H1 (cell line): ENCODE measurements around the gene CCDC33. TPM values are rescaled to one million over a fixed set of nuclear protein-coding genes. Genes with fewer than 3 reads are reported as not detected.

Source experiments
- CTCF ChIA-PET: fragments of 300-600 bp; sonication (Branson Sonifier 250); formaldehyde crosslinking; loops from one replicate; lab custom pipeline; 2021; ENCODE audit not compliant: partially characterized antibody; lab: Charles Lee
- POLR2A ChIA-PET: fragments of 300-600 bp; sonication (Branson Sonifier 250); formaldehyde crosslinking; loops from one replicate; lab custom pipeline; 2021; ENCODE audit warnings: inconsistent platforms; ENCODE audit not compliant: partially characterized antibody; lab: Charles Lee
- DNase-seq, 2 experiments: peaks; one replicate each; pipeline versions ENCODE4 v3.0.0 to v3.0.0-alpha.2; 2010 to 2022; ENCODE audit warnings: low spot score in 2 of 2, low read depth in 1 of 2, mixed read lengths in 1 of 2
- FAIRE-seq: peaks from 2 replicates; lab custom pipeline; 2011; peaks lifted over from hg19 to GRCh38; lab: Jason Lieb, UNC
- H2AFZ ChIP-seq: 2 replicates; pipeline ENCODE4 v1.8.1; 2012; ENCODE audit warnings: low read length, inconsistent platforms
- H2AK5ac ChIP-seq: 2 replicates; pipeline ENCODE4 v1.6.1; 2013; ENCODE audit warnings: low read depth, low read length
- H2BK120ac ChIP-seq: replicated peaks from 2 replicates; pipeline ENCODE3; 2013; ENCODE audit warnings: low read depth, low read length, inconsistent platforms
- H2BK12ac ChIP-seq: 2 replicates; pipeline ENCODE4 v1.6.1; 2013; ENCODE audit warnings: low read depth, low read length
- H2BK15ac ChIP-seq: 2 replicates; pipeline ENCODE4 v1.6.1; 2013; ENCODE audit warnings: low read length
- H2BK20ac ChIP-seq: 2 replicates; pipeline ENCODE4 v1.6.1; 2013; ENCODE audit warnings: low read length
- H2BK5ac ChIP-seq: 2 replicates; pipeline ENCODE4 v1.6.1; 2013; ENCODE audit warnings: low read depth, low read length
- H3K14ac ChIP-seq: 2 replicates; pipeline ENCODE4 v1.6.1; 2013; ENCODE audit warnings: inconsistent platforms; ENCODE audit not compliant: insufficient read length
- H3K18ac ChIP-seq: 2 replicates; pipeline ENCODE4 v1.6.1; 2013; ENCODE audit warnings: low read length; ENCODE audit errors: extremely low read depth
- H3K23ac ChIP-seq: 2 replicates; pipeline ENCODE4 v1.6.1; 2013; ENCODE audit warnings: inconsistent platforms; ENCODE audit not compliant: insufficient read length
- H3K23me2 ChIP-seq: 2 replicates; pipeline ENCODE4 v1.6.1; 2013; ENCODE audit warnings: low read depth, low read length
- H3K27ac ChIP-seq: 2 replicates; pipeline ENCODE4 v1.6.1; 2011; ENCODE audit warnings: low read depth, low read length, inconsistent platforms
- H3K27me3 ChIP-seq, 4 experiments: replicated peaks in 1 of 4; 1 replicate in 1 of 4; 2 replicates in 3 of 4; pipeline versions ENCODE4 v1.6.1 to v1.8.1; 2011 to 2013; ENCODE audit warnings: low read length in 3 of 4, mild to moderate bottlenecking in 3 of 4, inconsistent platforms in 2 of 4, mixed read lengths in 2 of 4, moderate library complexity in 1 of 4; ENCODE audit not compliant: control insufficient read depth in 3 of 4, insufficient read depth in 3 of 4; ENCODE audit errors: extremely low read depth in 1 of 4
- H3K36me3 ChIP-seq, 4 experiments: 2 replicates each; pipeline versions ENCODE4 v1.6.1 to v1.8.1; 2011 to 2013; ENCODE audit warnings: mild to moderate bottlenecking in 4 of 4, low read length in 3 of 4, moderate library complexity in 2 of 4, control low read depth in 1 of 4, inconsistent platforms in 1 of 4; ENCODE audit not compliant: insufficient read depth in 4 of 4, control insufficient read depth in 2 of 4
- H3K4ac ChIP-seq: replicated peaks from 2 replicates; pipeline ENCODE3; 2013; ENCODE audit warnings: low read length, low read depth, mixed read lengths, inconsistent platforms; ENCODE audit not compliant: insufficient read length
- H3K4me1 ChIP-seq, 4 experiments: replicated peaks in 1 of 4; 1 replicate in 1 of 4; 2 replicates in 3 of 4; pipeline versions ENCODE4 v1.6.1 to v1.8.1; 2011 to 2013; ENCODE audit warnings: low read length in 3 of 4, inconsistent platforms in 2 of 4, mixed read lengths in 1 of 4; ENCODE audit not compliant: insufficient read depth in 4 of 4, control insufficient read depth in 3 of 4
- H3K4me2 ChIP-seq, 2 experiments: 2 replicates each; pipeline versions ENCODE4 v1.6.1 to v1.8.1; 2011 to 2013; ENCODE audit warnings: low read depth in 2 of 2, low read length in 2 of 2, control low read depth in 1 of 2, inconsistent platforms in 1 of 2, mild to moderate bottlenecking in 1 of 2; ENCODE audit not compliant: insufficient read depth in 1 of 2
- H3K4me3 ChIP-seq, 4 experiments: fragments of 200-600, 300-600 bp in 1 of 4; sonication (generic), shearing (Covaris generic), sonication (Bioruptor Twin) in 1 of 4; 2 replicates each; pipeline versions ENCODE4 v1.5.1 to v1.8.1; 2011 to 2016; ENCODE audit warnings: low read length in 4 of 4, low read depth in 3 of 4, control low read depth in 2 of 4, inconsistent platforms in 2 of 4, mild to moderate bottlenecking in 2 of 4, mixed read lengths in 1 of 4, moderate library complexity in 1 of 4; ENCODE audit not compliant: insufficient read depth in 2 of 4; ENCODE audit errors: extremely low read depth in 1 of 4
- H3K56ac ChIP-seq: replicated peaks from 2 replicates; pipeline ENCODE3; 2013; ENCODE audit warnings: low read depth, mild to moderate bottlenecking, mixed read lengths, low read length, inconsistent platforms; ENCODE audit not compliant: insufficient read length
- H3K79me1 ChIP-seq: 2 replicates; pipeline ENCODE4 v1.6.1; 2013; ENCODE audit warnings: low read depth, low read length, control low read depth
- H3K79me2 ChIP-seq, 2 experiments: 2 replicates each; pipeline versions ENCODE4 v1.6.1 to v1.8.1; 2012 to 2013; ENCODE audit warnings: low read length in 2 of 2, mild to moderate bottlenecking in 2 of 2, inconsistent platforms in 1 of 2; ENCODE audit not compliant: insufficient read depth in 2 of 2, control insufficient read depth in 1 of 2
- H3K9ac ChIP-seq, 4 experiments: replicated peaks in 1 of 4; 1 replicate in 1 of 4; 2 replicates in 3 of 4; pipeline versions ENCODE4 v1.6.1 to v1.8.1; 2011 to 2013; ENCODE audit warnings: low read depth in 3 of 4, low read length in 3 of 4, control low read depth in 2 of 4, mild to moderate bottlenecking in 2 of 4, moderate library complexity in 2 of 4, inconsistent platforms in 1 of 4; ENCODE audit errors: extremely low read depth in 1 of 4
- H3K9me3 ChIP-seq, 2 experiments: 2 replicates each; pipeline versions ENCODE4 v1.6.1 to v1.8.1; 2012 to 2013; ENCODE audit warnings: mild to moderate bottlenecking in 2 of 2, moderate library complexity in 2 of 2, control low read depth in 1 of 2, inconsistent platforms in 1 of 2, low read depth in 1 of 2, low read length in 1 of 2, mixed read lengths in 1 of 2; ENCODE audit not compliant: insufficient read depth in 2 of 2
- H4K20me1 ChIP-seq, 2 experiments: replicated peaks in 1 of 2; 2 replicates each; pipeline versions ENCODE3 to v1.8.1; 2011 to 2013; ENCODE audit warnings: inconsistent platforms in 2 of 2, low read length in 2 of 2, mild to moderate bottlenecking in 1 of 2; ENCODE audit not compliant: insufficient read depth in 2 of 2, control insufficient read depth in 1 of 2
- H4K5ac ChIP-seq: 2 replicates; pipeline ENCODE4 v1.6.1; 2013; ENCODE audit warnings: low read length, low read depth, mixed read lengths, inconsistent platforms; ENCODE audit not compliant: insufficient read length
- H4K8ac ChIP-seq: 2 replicates; pipeline ENCODE4 v1.8.0; 2013; ENCODE audit warnings: mild to moderate bottlenecking, moderate library complexity, low read length, inconsistent platforms; ENCODE audit not compliant: insufficient read depth; ENCODE audit errors: extremely low read depth
- H4K91ac ChIP-seq: replicated peaks from 2 replicates; pipeline ENCODE3; 2013; ENCODE audit warnings: low read length, mixed read lengths, inconsistent platforms; ENCODE audit not compliant: insufficient read length
- BCL11A ChIP-seq, 2 experiments: IDR thresholded peaks; one replicate each; pipeline ENCODE4 v1.6.1; 2011; ENCODE audit warnings: low read depth in 2 of 2, low read length in 2 of 2, mild to moderate bottlenecking in 2 of 2
- HDAC6 ChIP-seq: IDR thresholded peaks from one replicate; pipeline ENCODE4 v1.7.1; 2012; ENCODE audit warnings: low read depth, mild to moderate bottlenecking, inconsistent platforms, low read length, moderate library complexity
- NRF1 ChIP-seq: IDR thresholded peaks from 2 replicates; pipeline ENCODE4 v1.6.1; 2011; ENCODE audit warnings: mild to moderate bottlenecking, low read depth, low read length, improper control_type of control experiment
- POU5F1 ChIP-seq: IDR thresholded peaks from 2 replicates; pipeline ENCODE4 v1.6.1; 2011; ENCODE audit warnings: low read depth, mild to moderate bottlenecking, low read length, moderate library complexity
- RAD21 ChIP-seq, 2 experiments: IDR thresholded peaks in 1 of 2; conservative IDR thresholded peaks in 1 of 2; 2 replicates each; pipeline ENCODE4 v1.6.1; 2011; ENCODE audit warnings: low read depth in 2 of 2, low read length in 2 of 2, improper control_type of control experiment in 1 of 2, inconsistent platforms in 1 of 2, mild to moderate bottlenecking in 1 of 2, moderate library complexity in 1 of 2
- SIN3A ChIP-seq, 2 experiments: IDR thresholded peaks in 1 of 2; conservative IDR thresholded peaks in 1 of 2; 2 replicates each; pipeline ENCODE4 v1.6.1; 2011 to 2012; ENCODE audit warnings: low read length in 2 of 2, improper control_type of control experiment in 1 of 2, low read depth in 1 of 2, mild to moderate bottlenecking in 1 of 2
- SIRT6 ChIP-seq: IDR thresholded peaks from one replicate; pipeline ENCODE4 v1.7.1; 2012; ENCODE audit warnings: low read length, inconsistent platforms
- SP4 ChIP-seq: IDR thresholded peaks from 2 replicates; pipeline ENCODE4 v1.6.1; 2012; ENCODE audit warnings: low read length, inconsistent platforms
- SRF ChIP-seq: IDR thresholded peaks from 2 replicates; pipeline ENCODE4 v1.6.1; 2011; ENCODE audit warnings: mild to moderate bottlenecking, low read depth, low read length, moderate library complexity
- TAF1 ChIP-seq: IDR thresholded peaks from 2 replicates; pipeline ENCODE4 v1.6.1; 2011; ENCODE audit warnings: mild to moderate bottlenecking, low read depth, low read length
- TAF7 ChIP-seq: optimal IDR thresholded peaks from 2 replicates; pipeline ENCODE3; 2011; ENCODE audit warnings: low read depth, mild to moderate bottlenecking, inconsistent platforms, low read length, moderate library complexity, borderline replicate concordance
- USF2 ChIP-seq: IDR thresholded peaks from 2 replicates; pipeline ENCODE4 v1.6.1; 2011; ENCODE audit warnings: low read length, improper control_type of control experiment
- ZNF274 ChIP-seq: IDR thresholded peaks from 2 replicates; pipeline ENCODE4 v1.7.0; 2012; ENCODE audit warnings: low read length, borderline replicate concordance; ENCODE audit errors: extremely low read depth
- whole genome bisulfite sequencing, 2 experiments: shearing (Covaris generic) in 1 of 2; methylation state at CpG; one replicate each; pipeline versions ENCODE4 v1.1.6 to v1.1.7; 2013 to 2015; ENCODE audit warnings: low lambda C conversion rate in 2 of 2, mixed read lengths in 2 of 2, inconsistent platforms in 1 of 2, low coverage in 1 of 2, missing lambda C conversion rate in 1 of 2; ENCODE audit not compliant: insufficient replicate concordance in 2 of 2, insufficient coverage in 1 of 2, insufficient read length in 1 of 2; ENCODE audit errors: extremely low coverage in 1 of 2, missing lambda C conversion rate in 1 of 2; 5-methylcytosine and 5-hydroxymethylcytosine counted together
- polyA plus RNA-seq, 7 experiments: library from polyadenylated mRNA; depleted of rRNA in 3 of 7; stranded (reverse) in 5 of 7; unstranded in 2 of 7; fragments of >200 nt in 5 of 7; fragments of 200-250 nt in 2 of 7; gene quantifications; 1 replicate in 5 of 7; 2 replicates in 1 of 7; 4 replicates in 1 of 7; pipeline versions ENCODE4 v1.2.1 to v1.2.3, GENCODE V29; 2011 to 2013; ENCODE audit warnings: missing spikeins in 2 of 7, mixed read lengths in 2 of 7
- total RNA-seq: library from RNA; stranded (reverse); fragmentation: NEBNext Ultra II Directional; extraction: Animal tissue kit (Norgen Biotek cat#: 25700); gene quantifications from 2 replicates; pipeline ENCODE4 v1.2.1, GENCODE V29; 2021

CCDC33 gene
- total and polyA plus RNA-seq, 2 of the 8 experiments (the other 6 are each of a cell fraction or from before 2014, with no cell fraction given), result 2.0 to 2.7 TPM

DNA sequence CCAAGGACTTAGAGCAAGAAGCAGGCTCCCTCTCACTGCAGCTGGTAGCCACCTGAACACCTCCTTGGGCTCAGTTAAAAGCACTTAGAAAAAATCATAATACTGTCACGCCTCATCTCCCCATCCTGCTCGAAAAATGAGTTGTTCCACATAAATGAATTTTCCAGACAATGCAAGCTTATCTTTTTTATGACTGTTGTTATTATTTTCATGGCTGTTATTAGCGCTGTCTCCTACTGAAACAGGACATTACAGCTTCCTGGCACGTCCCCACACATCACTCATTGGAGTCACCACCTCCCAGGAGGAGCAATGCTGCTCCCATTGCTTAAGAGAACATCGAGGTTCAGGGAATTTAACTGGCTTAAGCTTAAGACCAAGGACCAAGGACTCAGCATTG, 26.5 kb downstream of the CCDC33 start:
- Histone ChIP-seq H2BK20ac (no peak overlapping the region), H4K91ac (peak overlapping the region; percentile 52), H3K9ac (no peak overlapping the region), H2AK5ac (no peak overlapping the region), H3K4me1 (peaks cover 7 to 23% (median 19%) of the 10 kb centered on the region in 4 experiments), H3K4me3 (no peak overlapping the region), H2BK120ac (no peak overlapping the region), H3K79me1 (no peaks in the 10 kb centered on the region), H3K9me3 (no peaks in the 10 kb centered on the region), H4K8ac (no peak overlapping the region), H2AFZ (no peak overlapping the region), H3K27ac (no peak overlapping the region), H4K5ac (no peak overlapping the region), H2BK12ac (no peak overlapping the region), H3K79me2 (no peaks in the 10 kb centered on the region), H3K4ac (no peak overlapping the region), H3K27me3 (peaks cover 0 to 2% (median 0%) of the 10 kb centered on the region in 4 experiments; a peak in 1 of 7 replicates), H3K23me2 (no peaks in the 10 kb centered on the region), H3K18ac (no peak overlapping the region), H4K20me1 (peaks cover 0 to 5% of the 10 kb centered on the region in 2 experiments), H3K14ac (no peak overlapping the region), H3K56ac (no peak overlapping the region), H3K4me2 (no peak overlapping the region), H3K36me3 (no peaks in the 10 kb centered on the region), H3K23ac (no peak overlapping the region), H2BK5ac (no peak overlapping the region), H2BK15ac (0 out of 2 replicates have a peak overlapping the region, but pooled peaks have one; percentile 31)
- TF ChIP-seq TAF7 (no peak), SIN3A (conservative IDR thresholded peaks at IDR 0.05 in 1 of 2, IDR thresholded peaks at IDR 0.05 in 1 of 2; ENCODE audit: low read depth in 1 of 2, low read length in 2 of 2) (no peak), NRF1 (no peak), RAD21 (IDR thresholded peaks at IDR 0.05 in 1 of 2, conservative IDR thresholded peaks at IDR 0.05 in 1 of 2; ENCODE audit: low read depth in 2 of 2, low read length in 2 of 2) (no peak), SRF (no peak), BCL11A (IDR thresholded peaks at IDR 0.05; ENCODE audit: low read depth in 2 of 2, low read length in 2 of 2) (no peak), SIRT6 (no peak), ZNF274 (no peak), USF2 (no peak), HDAC6 (no peak), TAF1 (no peak), POU5F1 (no peak), SP4 (no peak)
- DNase-seq (no peak), FAIRE-seq (no peak)
- WGBS, 2 experiments, result 90% methylated on average over 5 of the region's 5 CpGs; no CpG with 5 or more reads in 1 of the 2 experiments
- ChIA-PET POLR2A (interaction anchor here (1.4 to 1.8 kb wide), 2 partner anchors 9 to 29 kb away, joined by 3 read pairs; no protein-coding TSS in a partner anchor), CTCF (interaction anchor here (0.8 to 12.1 kb wide), 17 partner anchors 9 to 325 kb away, joined by 3 to 87 read pairs (median 7); partner anchors contain the start of gene STRA6)
